ENCODE results near the gene AASDHPPT. TPM values are rescaled to one million over a fixed set of nuclear protein-coding genes. Genes with fewer than 3 reads are reported as not detected.

AASDHPPT gene
- total RNA-seq, 1 experiment from 2014 or later: 96.6 TPM

DNA sequence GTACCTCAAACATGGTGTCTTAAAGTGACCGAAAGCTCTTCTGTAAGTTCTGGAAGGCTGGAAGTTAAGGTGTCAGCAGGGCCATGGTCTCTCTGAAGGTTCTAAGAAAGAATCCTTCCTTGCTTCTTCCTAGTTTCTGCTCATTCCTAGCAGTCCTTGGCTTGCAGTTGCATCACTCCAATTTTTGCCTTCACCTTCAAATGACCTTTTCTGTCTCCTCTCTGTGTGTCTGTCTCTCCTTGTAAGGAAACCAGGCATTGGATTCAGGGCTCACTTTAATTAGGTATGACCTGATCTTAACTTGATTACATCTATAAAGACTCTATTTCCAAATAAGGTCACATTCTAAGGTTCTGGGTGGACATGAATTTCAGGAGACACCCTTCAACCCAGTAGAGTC is 8.7 kb downstream of the AASDHPPT start:
- intact Hi-C loops (cut with micrococcal nuclease; ENCODE audit: unreplicated experiment): loop anchor here (5.0 kb wide), 1 partner anchor 951 kb away; no protein-coding TSS in a partner anchor
- no TSS peak for BruUV-seq (replicated peaks)
- ChIA-PET CTCF (no interaction called here), POLR2A (ENCODE audit: low non-redundant PET) (no interaction called here)
- Histone ChIP-seq H3K4me3 (ENCODE audit: low read depth, low read length, poor library complexity, severe bottlenecking) (no peak overlapping the region), H3K27me3 (replicated peaks; ENCODE audit: insufficient read depth, low read depth, low read length, poor library complexity) (no peaks in the 10 kb centered on the region), H3K27ac (ENCODE audit: low read depth, low read length, poor library complexity, severe bottlenecking) (peak overlapping the region; percentile 32), H3K4me1 (ENCODE audit: insufficient read depth, low read length, poor library complexity, severe bottlenecking) (peaks cover 15% of the 10 kb centered on the region), H3K9me3 (ENCODE audit: low read depth, low read length, poor library complexity, severe bottlenecking) (no peaks in the 10 kb centered on the region), H3K36me3 (ENCODE audit: insufficient read depth, low read length, poor library complexity, severe bottlenecking) (peaks cover 55% of the 10 kb centered on the region)
- no peak for TF ChIP-seq EZH2 (IDR thresholded peaks at IDR 0.05; ENCODE audit: borderline replicate concordance, low read depth, low read length, poor library complexity, severe bottlenecking)
- TF ChIP-seq, protein P1, sequence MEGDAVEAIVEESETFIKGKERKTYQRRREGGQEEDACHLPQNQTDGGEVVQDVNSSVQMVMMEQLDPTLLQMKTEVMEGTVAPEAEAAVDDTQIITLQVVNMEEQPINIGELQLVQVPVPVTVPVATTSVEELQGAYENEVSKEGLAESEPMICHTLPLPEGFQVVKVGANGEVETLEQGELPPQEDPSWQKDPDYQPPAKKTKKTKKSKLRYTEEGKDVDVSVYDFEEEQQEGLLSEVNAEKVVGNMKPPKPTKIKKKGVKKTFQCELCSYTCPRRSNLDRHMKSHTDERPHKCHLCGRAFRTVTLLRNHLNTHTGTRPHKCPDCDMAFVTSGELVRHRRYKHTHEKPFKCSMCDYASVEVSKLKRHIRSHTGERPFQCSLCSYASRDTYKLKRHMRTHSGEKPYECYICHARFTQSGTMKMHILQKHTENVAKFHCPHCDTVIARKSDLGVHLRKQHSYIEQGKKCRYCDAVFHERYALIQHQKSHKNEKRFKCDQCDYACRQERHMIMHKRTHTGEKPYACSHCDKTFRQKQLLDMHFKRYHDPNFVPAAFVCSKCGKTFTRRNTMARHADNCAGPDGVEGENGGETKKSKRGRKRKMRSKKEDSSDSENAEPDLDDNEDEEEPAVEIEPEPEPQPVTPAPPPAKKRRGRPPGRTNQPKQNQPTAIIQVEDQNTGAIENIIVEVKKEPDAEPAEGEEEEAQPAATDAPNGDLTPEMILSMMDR (conservative IDR thresholded peaks at IDR 0.05; ENCODE audit: low read depth, low read length): no peak
- no peak for DNase-seq (ENCODE audit: low spot score)

DNA sequence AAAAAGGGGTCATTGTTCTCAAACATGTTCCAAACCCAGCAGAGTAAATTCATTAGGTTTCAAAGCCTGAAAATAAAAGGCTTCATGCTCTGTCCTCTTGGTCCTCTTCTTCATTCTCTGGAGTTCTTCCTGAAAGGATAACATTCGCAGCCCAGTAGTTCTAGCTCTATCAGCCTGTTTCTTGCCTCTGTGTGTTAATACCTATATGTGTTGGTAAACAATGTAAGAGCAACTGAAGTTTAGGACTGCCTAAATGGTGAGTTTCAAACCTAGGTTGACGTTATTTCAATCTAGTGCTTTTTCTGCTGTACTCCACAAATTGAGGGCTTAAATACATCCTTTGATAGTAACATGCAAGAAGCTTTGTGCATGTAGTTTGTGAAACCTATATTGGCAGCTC is 9.4 kb downstream of the AASDHPPT start:
- no peaks in the 10 kb centered on the region for H3K27me3 ChIP-seq (replicated peaks; ENCODE audit: insufficient read depth, low read depth, low read length, poor library complexity)
- peaks cover 15% of the 10 kb centered on the region for H3K4me1 ChIP-seq (ENCODE audit: insufficient read depth, low read length, poor library complexity, severe bottlenecking)
- intact Hi-C loops (cut with micrococcal nuclease; ENCODE audit: unreplicated experiment): loop anchor here (5.0 kb wide), 1 partner anchor 950 kb away; no protein-coding TSS in a partner anchor
- no peak for DNase-seq (ENCODE audit: low spot score)
- CTCF ChIA-PET: no interaction called here
- no TSS peak for BruUV-seq (replicated peaks)
- H3K4me3 ChIP-seq (ENCODE audit: low read depth, low read length, poor library complexity, severe bottlenecking): no peak overlapping the region
- peaks cover 57% of the 10 kb centered on the region for H3K36me3 ChIP-seq (ENCODE audit: insufficient read depth, low read length, poor library complexity, severe bottlenecking)
- peak overlapping the region; percentile 32 for H3K27ac ChIP-seq (ENCODE audit: low read depth, low read length, poor library complexity, severe bottlenecking)
- TF ChIP-seq EZH2 (IDR thresholded peaks at IDR 0.05; ENCODE audit: borderline replicate concordance, low read depth, low read length, poor library complexity, severe bottlenecking): no peak
- TF ChIP-seq, protein P1 (conservative IDR thresholded peaks at IDR 0.05; ENCODE audit: low read depth, low read length): no peak
- POLR2A ChIA-PET (ENCODE audit: low non-redundant PET): no interaction called here
- no peaks in the 10 kb centered on the region for H3K9me3 ChIP-seq (ENCODE audit: low read depth, low read length, poor library complexity, severe bottlenecking)

DNA sequence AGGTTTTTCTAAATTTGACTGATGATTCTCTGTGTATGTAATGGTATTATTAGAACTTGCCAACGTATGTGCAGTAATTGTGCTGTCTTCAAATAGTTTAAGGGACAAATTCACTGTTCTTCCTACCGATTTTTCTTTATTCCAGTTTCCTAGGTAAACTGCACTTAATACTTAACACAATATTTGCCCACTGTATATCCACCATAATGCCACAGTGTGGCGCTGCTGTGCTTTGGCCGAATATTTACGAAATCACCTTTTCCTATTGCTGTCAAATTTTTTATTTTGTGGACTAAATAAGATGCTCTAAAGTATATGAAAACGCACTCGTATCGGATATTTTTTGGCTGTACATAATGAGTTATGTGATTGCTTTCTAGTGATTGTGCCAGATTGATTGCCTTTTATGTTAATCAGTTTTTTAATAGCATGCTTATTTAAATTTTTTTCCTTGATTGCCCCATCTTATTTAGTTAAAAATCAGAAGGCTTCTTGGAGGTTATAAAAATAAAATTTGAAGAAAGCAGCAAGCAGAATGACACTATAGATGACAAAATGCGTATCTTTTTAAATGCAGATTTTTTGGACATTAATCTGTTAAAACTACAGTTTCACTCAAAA is 10.5 kb downstream of the AASDHPPT start:
- Histone ChIP-seq H3K4me3 (ENCODE audit: low read depth, low read length, poor library complexity, severe bottlenecking) (no peak overlapping the region), H3K27me3 (replicated peaks; ENCODE audit: insufficient read depth, low read depth, low read length, poor library complexity) (no peaks in the 10 kb centered on the region), H3K4me1 (ENCODE audit: insufficient read depth, low read length, poor library complexity, severe bottlenecking) (peaks cover 15% of the 10 kb centered on the region), H3K36me3 (ENCODE audit: insufficient read depth, low read length, poor library complexity, severe bottlenecking) (peaks cover 59% of the 10 kb centered on the region), H3K27ac (ENCODE audit: low read depth, low read length, poor library complexity, severe bottlenecking) (no peak overlapping the region), H3K9me3 (ENCODE audit: low read depth, low read length, poor library complexity, severe bottlenecking) (no peaks in the 10 kb centered on the region)
- BruUV-seq (replicated peaks): no TSS peak
- ChIA-PET CTCF (no interaction called here), POLR2A (ENCODE audit: low non-redundant PET) (no interaction called here)
- peak; percentile 71 for DNase-seq (ENCODE audit: low spot score)
- intact Hi-C loops (cut with micrococcal nuclease; ENCODE audit: unreplicated experiment): loop anchor here (5.0 kb wide), 1 partner anchor 949 kb away; no protein-coding TSS in a partner anchor
- TF ChIP-seq EZH2 (IDR thresholded peaks at IDR 0.05; ENCODE audit: borderline replicate concordance, low read depth, low read length, poor library complexity, severe bottlenecking): no peak
- TF ChIP-seq, protein P1 (conservative IDR thresholded peaks at IDR 0.05; ENCODE audit: low read depth, low read length): peak; percentile 97
